Measurements from ENCODE around the gene SELENOV. TPM values are rescaled to one million over a fixed set of nuclear protein-coding genes. Genes with fewer than 3 reads are reported as not detected.

Gene SELENOV
- total RNA-seq, 1 experiment from 2014 or later, result not detected

GRCh38 chr19:39518458-39518857 lies 3.5 kb downstream of the SELENOV start:
- H3K36me3 ChIP-seq, result no peaks in the 10 kb centered on the region
- no peaks in the 10 kb centered on the region for H3K9me3 ChIP-seq (replicated peaks)
- no peak overlapping the region for H3K4me3 ChIP-seq
- DNase-seq (ENCODE audit: low read depth in 1 of 2, low spot score in 2 of 2), result no peak
- peaks cover 42% of the 10 kb centered on the region for H3K27me3 ChIP-seq (replicated peaks)
- H3K27ac ChIP-seq, result no peak overlapping the region
- H3K4me1 ChIP-seq (replicated peaks), result peaks cover 10% of the 10 kb centered on the region

GRCh38 chr19:39518975-39519374 lies 4.0 kb downstream of the SELENOV start:
- Histone ChIP-seq H3K27ac (no peak overlapping the region), H3K4me3 (no peak overlapping the region), H3K9me3 (replicated peaks) (no peaks in the 10 kb centered on the region), H3K36me3 (no peaks in the 10 kb centered on the region), H3K27me3 (replicated peaks) (peaks cover 37% of the 10 kb centered on the region), H3K4me1 (replicated peaks) (peaks cover 10% of the 10 kb centered on the region)
- no peak for DNase-seq (ENCODE audit: low read depth in 1 of 2, low spot score in 2 of 2)

GRCh38 chr19:39520541-39521484 lies 5.9 kb downstream of the SELENOV start:
- Histone ChIP-seq H3K4me1 (replicated peaks) (no peaks in the 10 kb centered on the region), H3K36me3 (no peaks in the 10 kb centered on the region)
- no peak for DNase-seq (ENCODE audit: low read depth in 1 of 2, low spot score in 2 of 2)

GRCh38 chr19:39524495-39524894 lies 9.6 kb downstream of the SELENOV start:
- H3K36me3 ChIP-seq, result peaks cover 5% of the 10 kb centered on the region
- H3K27ac ChIP-seq, result no peak overlapping the region
- no peak overlapping the region for H3K4me3 ChIP-seq
- no peaks in the 10 kb centered on the region for H3K4me1 ChIP-seq (replicated peaks)
- no peaks in the 10 kb centered on the region for H3K27me3 ChIP-seq (replicated peaks)
- no peaks in the 10 kb centered on the region for H3K9me3 ChIP-seq (replicated peaks)
- no peak for DNase-seq (ENCODE audit: low read depth in 1 of 2, low spot score in 2 of 2)

More at GRCh38 chr19:39520541-39521484, 5.9 kb downstream of the SELENOV start:
- Histone ChIP-seq H3K27me3 (replicated peaks) (peaks cover 19% of the 10 kb centered on the region), H3K27ac (no peak overlapping the region), H3K9me3 (replicated peaks) (no peaks in the 10 kb centered on the region), H3K4me3 (no peak overlapping the region)

- DNase-seq (ENCODE audit: low read depth in 1 of 2, low spot score in 2 of 2), result no peak
- H3K9me3 ChIP-seq (replicated peaks), result no peaks in the 10 kb centered on the region
- H3K27ac ChIP-seq, result no peak overlapping the region
- H3K27me3 ChIP-seq (replicated peaks), result no peaks in the 10 kb centered on the region
- no peak overlapping the region for H3K4me3 ChIP-seq
- H3K4me1 ChIP-seq (replicated peaks), result no peaks in the 10 kb centered on the region
- peaks cover 9% of the 10 kb centered on the region for H3K36me3 ChIP-seq
Measured at GRCh38 chr19:39525205-39525604, 10.3 kb downstream of the SELENOV start.

GRCh38 chr19:39531834-39532232 lies 16.9 kb downstream of the SELENOV start:
- Histone ChIP-seq H3K27ac (peak overlapping the region; percentile 44; the same call in 1 of the 2 replicates), H3K4me3 (peak overlapping the region; percentile 88), H3K9me3 (replicated peaks) (no peaks in the 10 kb centered on the region), H3K4me1 (replicated peaks) (peaks cover 6% of the 10 kb centered on the region), H3K27me3 (replicated peaks) (no peaks in the 10 kb centered on the region), H3K36me3 (peaks cover 24% of the 10 kb centered on the region)
- no peak for DNase-seq (ENCODE audit: low read depth in 1 of 2, low spot score in 2 of 2)

GRCh38 chr19:39532233-39533002 lies 17.5 kb downstream of the SELENOV start, which contains the start of gene EID2B:
Gene EID2B (minus strand): TSS chr19:39532852. CDS start chr19:39532802, 50 bp downstream.
- H3K4me3 ChIP-seq, result peak within 1 kb of the TSS; percentile 88

GRCh38 chr19:39533003-39533512 lies 18.1 kb downstream of the SELENOV start:
- no peak for DNase-seq (ENCODE audit: low read depth in 1 of 2, low spot score in 2 of 2)
- Histone ChIP-seq H3K27ac (no peak overlapping the region), H3K27me3 (replicated peaks) (no peaks in the 10 kb centered on the region), H3K4me1 (replicated peaks) (peaks cover 6% of the 10 kb centered on the region), H3K4me3 (peak overlapping the region; percentile 88), H3K36me3 (peaks cover 20% of the 10 kb centered on the region), H3K9me3 (replicated peaks) (no peaks in the 10 kb centered on the region)

More at GRCh38 chr19:39532233-39533002, 17.5 kb downstream of the SELENOV start, which contains the start of gene EID2B:
- Histone ChIP-seq H3K36me3 (peaks cover 24% of the 10 kb centered on the region), H3K9me3 (replicated peaks) (no peaks in the 10 kb centered on the region), H3K27me3 (replicated peaks) (no peaks in the 10 kb centered on the region), H3K27ac (peak within 1 kb of the TSS; percentile 44), H3K4me1 (replicated peaks) (peaks cover 6% of the 10 kb centered on the region)
- peak; percentile 89 to 95 for DNase-seq (ENCODE audit: low read depth in 1 of 2, low spot score in 2 of 2)

- DNase-seq (ENCODE audit: low read depth in 1 of 2, low spot score in 2 of 2), result no peak
- H3K9me3 ChIP-seq (replicated peaks), result no peaks in the 10 kb centered on the region
- no peak overlapping the region for H3K27ac ChIP-seq
- peaks cover 6% of the 10 kb centered on the region for H3K4me1 ChIP-seq (replicated peaks)
- no peaks in the 10 kb centered on the region for H3K27me3 ChIP-seq (replicated peaks)
- peaks cover 20% of the 10 kb centered on the region for H3K36me3 ChIP-seq
- H3K4me3 ChIP-seq, result no peak overlapping the region
Measured at GRCh38 chr19:39533791-39534190, 18.9 kb downstream of the SELENOV start.

GRCh38 chr19:39539165-39539517 lies 24.2 kb downstream of the SELENOV start:
- H3K27ac ChIP-seq, result peak overlapping the region; percentile 64
- peaks cover 3% of the 10 kb centered on the region for H3K4me1 ChIP-seq (replicated peaks)
- no peaks in the 10 kb centered on the region for H3K9me3 ChIP-seq (replicated peaks)
- DNase-seq (ENCODE audit: low read depth in 1 of 2, low spot score in 2 of 2), result no peak
- H3K27me3 ChIP-seq (replicated peaks), result no peaks in the 10 kb centered on the region
- H3K36me3 ChIP-seq, result peaks cover 12% of the 10 kb centered on the region
- H3K4me3 ChIP-seq, result peak overlapping the region; percentile 91

GRCh38 chr19:39539518-39540332 lies 24.8 kb downstream of the SELENOV start, which contains the start of gene EID2:
Gene EID2 (minus strand): TSS chr19:39540161. CDS start chr19:39540079, 82 bp downstream.
- H3K27me3 ChIP-seq (replicated peaks), result no peaks in the 10 kb centered on the region
- no peaks in the 10 kb centered on the region for H3K9me3 ChIP-seq (replicated peaks)
- DNase-seq (ENCODE audit: low read depth in 1 of 2, low spot score in 2 of 2), result peak; percentile 88 to 96
- peaks cover 4% of the 10 kb centered on the region for H3K4me1 ChIP-seq (replicated peaks)
- H3K4me3 ChIP-seq, result peak within 1 kb of the TSS; percentile 91
- peak within 1 kb of the TSS; percentile 64 for H3K27ac ChIP-seq
- peaks cover 12% of the 10 kb centered on the region for H3K36me3 ChIP-seq

GRCh38 chr19:39540333-39540673 lies 25.4 kb downstream of the SELENOV start:
- H3K9me3 ChIP-seq (replicated peaks), result no peaks in the 10 kb centered on the region
- H3K36me3 ChIP-seq, result peaks cover 12% of the 10 kb centered on the region
- H3K4me1 ChIP-seq (replicated peaks), result peaks cover 5% of the 10 kb centered on the region
- H3K27me3 ChIP-seq (replicated peaks), result no peaks in the 10 kb centered on the region
- no peak overlapping the region for H3K27ac ChIP-seq
- DNase-seq (ENCODE audit: low read depth in 1 of 2, low spot score in 2 of 2), result no peak
- peak overlapping the region; percentile 91 for H3K4me3 ChIP-seq

GRCh38 chr19:39542206-39542605 lies 27.3 kb downstream of the SELENOV start:
- peaks cover 12% of the 10 kb centered on the region for H3K36me3 ChIP-seq
- H3K27ac ChIP-seq, result no peak overlapping the region
- no peaks in the 10 kb centered on the region for H3K27me3 ChIP-seq (replicated peaks)
- H3K9me3 ChIP-seq (replicated peaks), result no peaks in the 10 kb centered on the region
- no peak overlapping the region for H3K4me3 ChIP-seq
- H3K4me1 ChIP-seq (replicated peaks), result peaks cover 5% of the 10 kb centered on the region
- DNase-seq (ENCODE audit: low read depth in 1 of 2, low spot score in 2 of 2), result peak; percentile 22 to 33

Data from SJSA1 (cell line).